Ramos (cell line): Measurements from ENCODE around the gene RIBC2.
"Not testable (repeated sequence)": the region's sequence is repeated elsewhere in the genome, so short reads cannot be mapped to it uniquely, and the experiment has no call there.

Experiments
- in situ Hi-C: fragments of 300-500 bp; cut with MboI; formaldehyde crosslinking; loops from one replicate; pipeline ENCODE4 v1.14.3; 2022; ENCODE audit warnings: low sequenced_read_pairs; ENCODE audit not compliant: unreplicated experiment

Gene RIBC2

DNA sequence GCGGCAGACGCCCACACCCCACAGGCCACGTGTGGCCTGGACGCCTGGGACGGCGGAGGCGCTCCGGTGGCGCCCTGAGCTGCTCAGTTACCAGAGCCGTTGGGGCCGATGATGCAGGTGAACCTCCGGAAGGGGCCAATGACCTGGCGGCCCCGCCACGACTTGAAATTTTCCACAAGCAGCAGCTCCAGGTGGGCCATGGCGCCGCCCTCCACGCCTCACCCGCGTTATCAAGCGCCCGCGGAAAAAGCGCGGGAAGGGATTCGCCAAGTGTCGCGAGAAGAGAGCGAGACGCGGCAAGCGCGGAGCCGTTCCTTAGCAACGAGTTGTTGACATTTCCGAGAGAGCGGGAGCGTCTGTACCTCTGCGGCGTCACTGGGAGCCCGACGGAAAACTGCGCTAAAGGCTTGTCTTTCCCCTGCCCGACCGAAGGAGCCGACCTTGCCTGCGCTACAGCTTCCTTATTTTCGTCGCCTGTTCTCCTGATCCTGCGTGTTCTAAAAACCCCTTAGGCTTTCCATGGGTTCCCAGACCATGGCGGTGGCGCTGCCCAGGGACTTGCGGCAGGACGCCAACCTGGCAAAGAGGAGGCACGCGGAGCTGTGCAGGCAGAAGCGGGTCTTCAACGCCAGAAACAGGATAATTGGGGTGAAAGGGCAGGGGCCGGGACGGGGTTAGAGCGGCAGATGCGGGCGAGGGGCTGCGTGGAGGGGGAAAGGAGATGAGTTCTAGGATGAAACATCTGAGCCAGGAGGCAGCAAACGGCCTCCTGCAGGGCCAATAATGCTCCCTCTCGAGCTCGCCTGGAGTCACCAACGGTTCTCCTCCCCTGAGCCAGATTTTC, at the start of gene RIBC2, which contains the start of gene SMC1B:
Gene RIBC2 (plus strand): TSS at position 326 of the 844 bp plus-strand sequence. CDS start 194 bp downstream, at position 520.
Gene SMC1B (minus strand): TSS at position 232 of the 844 bp plus-strand sequence. CDS start 32 bp downstream, at position 200.
- in situ Hi-C loops: no loop called here

- in situ Hi-C loops: no loop called here
Observed at GRCh38 chr22:45366713-45367112, 46.8 kb upstream of the RIBC2 start.

GRCh38 chr22:45373592-45373991, 39.9 kb upstream of the RIBC2 start:
- in situ Hi-C loops: not testable (repeated sequence)

- in situ Hi-C loops: no loop called here
Observed at GRCh38 chr22:45376009-45376408, 37.5 kb upstream of the RIBC2 start.

DNA sequence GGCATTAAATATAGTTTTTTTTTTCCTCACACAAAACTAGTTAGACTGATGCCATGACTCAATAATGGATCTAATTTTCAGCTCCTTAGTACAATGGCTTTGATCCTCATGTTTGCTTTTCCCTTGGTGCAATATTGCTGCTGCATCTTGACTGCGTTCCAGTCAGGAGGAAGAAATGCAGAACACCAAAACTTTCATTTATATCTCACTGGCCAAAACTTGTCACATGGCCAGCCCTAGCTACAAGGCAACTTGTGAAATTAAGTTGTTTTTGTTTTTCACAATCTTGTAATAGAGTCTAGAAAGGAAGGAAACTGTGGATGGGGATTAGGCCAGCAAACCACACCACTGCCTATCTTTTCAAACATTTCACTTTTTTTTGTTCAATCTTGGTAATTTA, 36.8 kb upstream of the RIBC2 start:
- in situ Hi-C loops: no loop called here

GRCh38 chr22:45381348-45381747, 32.1 kb upstream of the RIBC2 start:
- in situ Hi-C loops: no loop called here

DNA sequence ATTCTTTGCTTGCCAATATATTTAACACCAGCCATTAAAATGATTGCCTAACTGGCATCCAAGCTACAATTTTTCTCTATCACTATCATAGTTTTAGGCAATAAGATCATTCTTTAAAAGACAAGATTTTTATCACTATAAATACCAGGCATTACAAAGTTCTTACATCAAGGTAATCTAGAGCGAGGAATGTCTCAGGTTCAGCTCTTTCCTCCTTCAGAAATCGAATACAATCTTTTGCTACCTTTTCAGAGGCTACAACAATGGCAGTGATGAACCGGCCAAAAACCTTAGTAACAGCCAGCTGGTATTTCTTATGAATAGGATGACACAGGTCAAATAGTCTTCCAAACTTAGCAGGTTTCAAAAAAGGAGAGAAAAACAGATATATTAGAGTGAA, 23.9 kb upstream of the RIBC2 start:
- in situ Hi-C loops: no loop called here

DNA sequence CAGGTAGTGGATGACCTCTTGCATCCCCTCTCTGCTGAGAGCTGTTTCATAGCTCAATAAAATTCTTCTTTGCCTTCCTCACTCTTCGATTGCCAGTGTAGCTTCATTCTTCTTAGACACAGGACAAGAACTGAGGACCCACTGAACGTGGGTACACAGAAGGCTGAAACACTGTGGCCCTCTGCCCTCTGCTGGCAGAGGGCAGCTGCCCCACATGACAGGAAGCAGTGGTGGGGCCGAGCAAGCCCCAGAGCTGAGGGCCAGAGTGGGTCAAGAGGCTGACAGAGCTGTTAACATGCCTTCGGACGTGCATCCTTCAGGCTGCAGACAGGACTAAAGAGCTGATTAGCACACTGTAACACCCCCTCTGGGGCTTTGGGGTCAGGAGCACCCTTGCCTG, 15.7 kb upstream of the RIBC2 start:
- in situ Hi-C loops: no loop called here

GRCh38 chr22:45398214-45398613, 15.3 kb upstream of the RIBC2 start:
- in situ Hi-C loops: no loop called here

DNA sequence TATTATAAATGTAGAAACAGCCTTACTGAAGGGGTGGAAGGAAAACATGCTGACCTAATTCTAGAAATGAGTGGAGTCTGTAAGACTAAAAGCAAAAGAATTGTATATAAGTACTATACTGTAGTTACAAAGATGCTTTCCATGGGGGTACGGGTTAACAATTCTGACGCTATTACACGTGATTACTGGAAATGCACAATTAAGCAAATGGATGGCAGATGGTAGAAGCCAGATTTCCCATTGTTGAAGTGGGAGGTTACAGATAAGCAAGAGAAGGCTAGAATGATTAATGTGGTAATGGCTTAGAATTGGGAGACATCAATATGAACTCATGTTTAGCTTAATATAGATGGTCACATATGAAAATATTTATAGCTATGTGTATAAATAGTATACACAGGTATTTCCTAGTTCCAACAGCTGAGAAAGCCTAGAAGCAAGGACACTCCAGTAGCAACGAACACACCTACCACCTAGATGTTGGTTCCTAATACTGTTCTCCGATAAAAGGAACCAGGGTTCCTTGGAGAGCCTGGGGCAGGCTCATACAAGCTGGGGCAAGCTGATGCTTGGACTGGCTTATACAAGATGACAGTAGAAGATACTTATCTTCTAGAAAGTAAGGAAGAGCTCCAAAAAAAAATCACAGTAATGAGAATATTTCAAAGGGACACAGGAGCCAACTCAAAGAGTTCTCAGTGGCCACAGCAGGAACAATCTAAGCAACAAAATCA, 13.6 kb upstream of the RIBC2 start:
- in situ Hi-C loops: no loop called here

GRCh38 chr22:45402466-45402985, 11.0 kb upstream of the RIBC2 start:
- in situ Hi-C loops: no loop called here

- in situ Hi-C loops: no loop called here
Observed at GRCh38 chr22:45407793-45408192, 5.7 kb upstream of the RIBC2 start.

DNA sequence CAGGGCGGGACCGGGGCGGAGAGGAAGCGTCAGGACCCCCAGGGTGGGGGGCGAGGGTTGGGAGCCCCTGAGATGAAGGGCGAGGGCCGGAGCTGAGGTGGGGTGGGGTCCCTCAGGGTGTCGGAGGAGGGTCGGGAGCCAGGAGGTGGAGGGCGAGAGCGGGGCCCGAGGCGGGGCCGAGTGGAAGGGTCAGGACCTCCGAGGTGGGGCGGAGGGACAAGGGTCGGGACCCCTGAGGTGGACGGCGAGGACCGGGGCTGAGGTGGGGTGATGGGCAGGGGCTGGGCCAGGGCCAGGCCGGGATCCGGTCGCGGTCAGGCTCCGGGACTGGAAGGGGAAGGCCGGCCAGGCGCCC, 503 bp upstream of the RIBC2 start:
- in situ Hi-C loops: no loop called here

- in situ Hi-C loops: no loop called here
Observed at GRCh38 chr22:45418056-45418769, 4.7 kb downstream of the RIBC2 start.

DNA sequence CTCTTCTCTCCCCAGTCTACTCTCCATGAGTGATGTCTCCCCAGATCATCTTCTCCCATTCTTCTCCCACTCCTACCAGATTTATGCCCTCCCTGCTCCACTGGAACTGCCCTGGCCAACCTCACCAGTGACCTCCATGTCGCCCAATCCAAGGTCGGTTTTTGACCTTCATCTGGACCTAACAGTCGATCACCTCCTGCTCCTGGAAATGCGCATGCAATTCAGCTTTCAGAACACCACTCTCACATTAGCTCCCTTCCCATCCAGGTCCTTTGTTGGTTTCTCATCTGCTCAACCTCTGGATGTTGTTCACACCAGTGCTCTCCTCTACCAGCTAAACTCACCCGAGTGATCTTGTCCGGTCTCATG, 5.3 kb downstream of the RIBC2 start:
- in situ Hi-C loops: no loop called here

GRCh38 chr22:45420011-45420410, 6.5 kb downstream of the RIBC2 start:
- in situ Hi-C loops: no loop called here

DNA sequence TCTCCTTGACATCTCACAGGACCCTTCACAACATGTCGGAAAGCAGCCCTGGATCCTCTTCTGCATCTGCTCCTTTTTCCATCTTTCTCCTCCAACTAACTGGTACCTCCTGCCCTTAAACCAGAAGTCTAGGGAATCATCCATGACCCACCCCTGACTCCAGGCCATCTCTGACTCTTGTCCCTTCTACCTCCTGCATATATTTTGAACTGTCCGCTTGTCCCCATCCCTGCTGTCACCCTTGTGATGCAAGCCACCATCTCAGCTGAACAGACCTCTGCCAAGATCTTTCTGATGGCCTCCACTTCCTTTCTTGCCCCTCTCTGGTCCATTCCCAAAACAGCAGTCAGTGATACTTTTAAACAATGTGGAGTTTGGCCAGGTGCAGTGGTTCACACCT, 7.0 kb downstream of the RIBC2 start:
- in situ Hi-C loops: no loop called here

- in situ Hi-C loops: no loop called here
Observed at GRCh38 chr22:45421349-45422055, 8.0 kb downstream of the RIBC2 start.

DNA sequence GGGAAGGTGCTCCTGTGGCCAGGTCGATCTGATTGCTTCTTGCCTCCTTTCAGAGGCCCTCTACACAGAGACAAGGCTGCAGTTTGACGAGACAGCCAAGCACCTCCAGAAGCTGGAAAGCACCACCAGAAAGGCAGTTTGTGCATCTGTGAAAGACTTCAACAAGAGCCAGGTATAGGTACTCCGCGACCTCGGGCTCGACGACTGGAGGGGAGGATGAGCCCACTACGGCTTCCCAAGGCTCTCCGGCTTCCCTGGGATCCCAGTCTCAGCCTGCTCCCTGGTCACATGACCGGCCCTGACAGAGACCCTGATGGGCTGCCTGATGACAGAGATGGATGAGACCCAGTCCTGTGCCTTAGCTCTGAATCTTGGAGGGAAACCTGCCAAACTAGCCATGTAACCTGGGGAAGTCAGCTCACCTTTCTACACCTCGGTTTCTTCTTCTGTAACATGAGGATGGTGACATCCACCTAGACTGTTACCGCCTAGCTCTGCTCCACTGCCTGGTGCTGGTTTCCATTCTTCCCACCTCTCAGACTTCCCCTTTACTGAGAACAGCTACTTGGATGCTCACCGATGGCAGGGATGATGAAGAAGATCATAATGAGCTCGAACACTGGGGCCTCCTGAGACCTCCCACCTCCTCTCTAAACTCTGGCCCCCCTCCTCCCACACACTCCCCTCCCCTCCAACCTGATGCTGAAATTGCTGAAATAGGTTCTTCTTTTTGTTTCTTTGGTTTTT, 8.9 kb downstream of the RIBC2 start:
- in situ Hi-C loops: no loop called here
